Hematopoietic multipotent progenitor cell treated with erythropoietin and hydrocortisone succinate and interleukin-3 and kit ligand, for 8 days (in vitro differentiated cells): ENCODE results near the gene AKT1S1.

Experiments used
- DNase-seq: peaks from one replicate; pipeline ENCODE4 v3.0.0-alpha.2; 2015

Gene AKT1S1

GRCh38 chr19:49851456-49852259 lies 25.5 kb downstream of the AKT1S1 start:
- DNase-seq: no peak

- peak; percentile 92 for DNase-seq
Measured at GRCh38 chr19:49850487-49851342, 26.4 kb downstream of the AKT1S1 start, which contains the start of gene PTOV1. Gene PTOV1, plus strand, starts transcription at chr19:49851159.

GRCh38 chr19:49850221-49850486 lies 27.0 kb downstream of the AKT1S1 start:
- no peak for DNase-seq

GRCh38 chr19:49849433-49850220 lies 27.5 kb downstream of the AKT1S1 start:
- DNase-seq: no peak

- no peak for DNase-seq
Measured at GRCh38 chr19:49848938-49849337, 28.2 kb downstream of the AKT1S1 start.

- peak; percentile 85 for DNase-seq
Measured at GRCh38 chr19:49847731-49848696, 29.1 kb downstream of the AKT1S1 start.

GRCh38 chr19:49846408-49846807 lies 30.7 kb downstream of the AKT1S1 start:
- DNase-seq: no peak

GRCh38 chr19:49845414-49845813 lies 31.7 kb downstream of the AKT1S1 start:
- no peak for DNase-seq

- DNase-seq: no peak
Measured at GRCh38 chr19:49844138-49845095, 32.7 kb downstream of the AKT1S1 start.

GRCh38 chr19:49843265-49843664 lies 33.9 kb downstream of the AKT1S1 start:
- no peak for DNase-seq

- no peak for DNase-seq
Measured at GRCh38 chr19:49840736-49841249, 36.4 kb downstream of the AKT1S1 start.

- DNase-seq: no peak
Measured at GRCh38 chr19:49840321-49840720, 36.8 kb downstream of the AKT1S1 start.

GRCh38 chr19:49839713-49840112 lies 37.4 kb downstream of the AKT1S1 start:
- no peak for DNase-seq

- DNase-seq: no peak
Measured at GRCh38 chr19:49838885-49839588, 38.1 kb downstream of the AKT1S1 start.

- DNase-seq: no peak
Measured at GRCh38 chr19:49837425-49837824, 39.7 kb downstream of the AKT1S1 start.

GRCh38 chr19:49837009-49837310 lies 40.2 kb downstream of the AKT1S1 start:
- DNase-seq: no peak

GRCh38 chr19:49836176-49837008 lies 40.8 kb downstream of the AKT1S1 start:
- DNase-seq: no peak

GRCh38 chr19:49835562-49835961 lies 41.6 kb downstream of the AKT1S1 start:
- no peak for DNase-seq

GRCh38 chr19:49833599-49833998 lies 43.6 kb downstream of the AKT1S1 start:
- DNase-seq: no peak
